Measurements from ENCODE around the gene DEXI.
"Not testable (repeated sequence)": the region's sequence is repeated elsewhere in the genome, so short reads cannot be mapped to it uniquely, and the experiment has no call there.

DEXI gene

DNA sequence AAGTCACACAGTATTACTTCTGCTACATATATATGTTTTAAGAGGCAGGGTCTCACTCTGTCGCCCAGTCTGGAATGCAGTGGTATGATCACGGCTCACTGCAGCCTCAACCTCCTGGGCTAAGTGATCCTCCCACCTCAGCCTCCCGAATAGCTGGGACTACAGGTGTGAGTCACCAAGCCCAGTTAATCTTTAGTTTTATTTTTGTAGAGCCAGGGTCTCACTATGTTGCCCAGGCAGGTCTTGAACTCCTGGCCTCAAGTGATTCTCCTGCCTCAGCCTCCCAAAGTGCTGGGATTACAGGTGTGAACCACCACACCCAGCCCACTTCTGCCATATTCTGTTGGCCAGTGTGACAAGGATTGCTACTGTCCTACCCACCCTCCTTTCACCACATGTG is 17.0 kb downstream of the DEXI start:
- not testable (repeated sequence) for DNase-seq

GRCh38 chr16:10923650-10924214 is 18.5 kb downstream of the DEXI start:
- no peak for DNase-seq

DNA sequence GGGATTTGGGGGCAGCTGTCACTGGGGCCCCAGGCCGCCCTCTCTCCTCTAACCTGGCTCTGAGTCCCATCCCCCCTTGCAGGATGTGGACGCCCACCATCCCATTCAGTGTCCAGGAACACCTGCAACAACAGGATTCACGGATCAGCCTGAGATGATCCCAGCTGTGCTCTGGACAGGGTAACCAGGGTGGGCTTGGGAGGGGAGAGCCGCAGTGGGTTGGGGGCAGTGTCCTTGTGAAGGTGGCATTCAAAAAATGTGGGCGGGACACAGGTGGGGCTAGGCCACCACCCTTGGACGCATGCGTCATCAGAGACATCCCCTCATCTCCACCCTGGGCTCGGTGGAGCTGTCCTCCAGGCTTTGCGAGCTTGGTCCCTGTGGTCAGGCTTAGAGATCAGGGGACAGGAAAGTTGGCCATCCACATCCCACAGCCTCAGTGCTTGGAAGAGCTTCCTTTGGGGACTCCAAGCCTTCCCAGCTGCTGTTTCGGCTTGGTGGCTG is 19.1 kb downstream of the DEXI start:
- no peak for DNase-seq

DNA sequence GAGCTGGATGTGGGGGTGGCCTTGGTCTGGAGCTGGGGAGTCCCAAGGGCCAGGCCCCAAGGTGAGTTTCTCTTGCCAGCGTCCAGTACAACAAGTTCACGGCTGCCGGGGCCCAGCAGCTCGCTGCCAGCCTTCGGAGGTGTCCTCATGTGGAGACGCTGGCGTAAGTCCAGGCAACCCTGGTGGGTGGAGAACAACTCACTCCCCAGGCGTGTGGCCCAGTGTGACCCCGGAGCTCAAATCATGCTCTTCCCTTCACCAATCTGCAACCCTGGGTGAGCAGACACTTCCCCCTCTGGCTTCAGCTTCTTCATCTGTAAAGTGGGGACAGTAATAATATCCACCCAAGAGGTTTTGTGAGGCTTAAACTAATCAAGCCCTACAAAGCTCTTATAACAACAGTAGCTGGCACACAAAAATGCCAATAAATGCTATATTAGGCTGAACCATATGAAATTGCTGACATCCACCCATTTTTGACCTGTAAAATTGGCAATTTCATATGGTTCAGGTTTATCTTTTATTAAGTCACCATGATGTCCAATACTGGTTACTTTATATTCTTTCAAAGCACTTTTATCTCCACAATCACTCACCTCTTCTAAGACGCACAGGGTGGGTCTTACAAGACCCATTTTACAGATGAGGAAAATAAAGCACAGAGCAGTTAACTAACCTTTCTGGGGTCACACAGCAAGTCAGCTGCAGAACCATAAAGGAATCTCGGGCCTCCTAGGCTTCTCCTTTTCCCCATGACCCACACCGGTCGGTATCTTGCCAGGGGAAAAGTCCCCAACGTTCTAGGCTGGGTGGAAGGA is 19.7 kb downstream of the DEXI start:
- DNase-seq: no peak

DNA sequence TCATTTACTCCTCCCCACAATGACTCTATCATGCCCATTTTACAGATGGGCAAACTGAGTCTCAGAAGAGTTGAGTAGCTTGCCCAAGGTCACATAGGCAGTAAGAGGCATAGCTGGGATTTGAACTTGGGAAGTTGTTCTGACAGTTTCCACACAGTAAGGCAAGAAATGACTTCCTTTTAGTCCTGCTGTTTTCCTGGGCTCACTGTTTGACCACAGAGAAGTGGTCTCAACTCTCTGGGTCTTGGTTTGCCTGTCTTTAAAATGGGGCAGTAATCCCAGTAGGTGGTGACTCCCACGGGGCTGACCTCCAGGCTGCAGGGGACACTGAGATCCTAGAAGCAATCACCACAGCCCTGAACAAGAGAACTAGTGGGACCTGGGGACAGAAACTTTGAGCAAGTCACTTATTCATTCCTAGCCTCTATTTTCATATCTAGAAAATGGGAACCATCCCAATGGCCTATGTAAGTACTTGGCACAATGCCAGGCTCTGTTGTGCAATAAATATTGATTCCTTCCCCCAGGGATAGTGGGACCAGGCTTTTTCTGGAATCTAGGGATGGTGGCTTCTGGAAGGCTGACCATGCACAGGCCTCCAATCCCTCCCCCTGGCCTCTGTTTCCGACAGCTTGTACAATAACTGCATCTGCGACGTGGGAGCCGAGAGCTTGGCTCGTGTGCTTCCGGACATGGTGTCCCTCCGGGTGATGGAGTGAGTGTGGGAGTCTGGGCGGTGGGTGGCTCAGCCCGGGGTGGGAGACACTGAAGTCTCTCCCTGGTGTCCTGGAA is 20.5 kb downstream of the DEXI start:
- no peak for DNase-seq

DNA sequence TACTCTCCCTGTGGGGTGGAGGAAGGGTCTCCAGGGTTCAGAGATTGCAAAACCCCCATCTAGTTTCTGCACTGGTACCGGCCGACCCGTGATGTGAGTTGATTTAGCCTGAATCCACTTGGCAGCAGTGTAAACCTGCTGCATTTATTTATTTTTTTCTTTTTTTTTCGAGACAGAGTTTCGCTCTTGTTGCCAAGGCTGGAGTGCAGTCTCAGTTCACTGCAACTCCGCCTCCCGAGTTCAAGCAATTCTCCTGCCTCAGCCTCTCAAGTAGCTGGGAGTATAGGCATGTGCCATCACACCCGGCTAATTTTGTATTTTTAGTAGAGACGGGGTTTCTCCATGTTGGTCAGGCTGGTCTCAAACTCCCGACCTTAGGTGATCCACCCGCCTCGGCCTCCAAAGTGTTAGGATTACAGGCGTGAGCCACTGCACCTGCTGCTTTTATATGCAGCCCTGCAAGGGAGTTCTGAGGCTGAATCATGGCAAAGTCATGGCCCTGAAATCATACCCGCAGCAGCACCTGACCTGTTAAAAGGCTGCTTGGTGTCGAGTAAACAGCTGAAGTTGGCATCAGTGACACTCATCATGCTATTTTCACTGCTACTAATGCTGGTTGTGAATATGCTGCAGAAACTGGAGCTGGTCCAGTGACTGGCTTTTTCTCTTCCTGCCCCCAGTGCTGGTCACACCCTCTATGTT is 21.4 kb downstream of the DEXI start:
- no peak for DNase-seq

DNA sequence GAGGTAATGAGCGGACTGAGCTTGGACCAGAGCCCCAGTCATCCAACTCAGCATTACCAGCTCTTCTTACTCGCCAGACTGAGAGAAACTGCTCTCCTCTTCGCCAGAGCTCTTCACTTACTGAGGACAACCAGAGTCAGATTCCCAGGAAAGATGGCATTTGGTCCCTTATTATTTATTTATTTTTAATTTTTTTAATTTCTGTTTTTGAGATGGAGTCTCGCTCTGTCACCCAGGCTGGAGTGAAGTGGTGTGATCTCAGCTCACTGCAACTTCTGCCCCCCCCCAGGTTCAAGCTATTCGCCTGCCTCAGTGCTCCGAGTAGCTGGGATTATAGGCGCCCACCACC is 23.3 kb downstream of the DEXI start:
- no peak for DNase-seq

- peak; percentile 71 for DNase-seq
Observed at GRCh38 chr16:10918294-10919002, 23.8 kb downstream of the DEXI start.

DNA sequence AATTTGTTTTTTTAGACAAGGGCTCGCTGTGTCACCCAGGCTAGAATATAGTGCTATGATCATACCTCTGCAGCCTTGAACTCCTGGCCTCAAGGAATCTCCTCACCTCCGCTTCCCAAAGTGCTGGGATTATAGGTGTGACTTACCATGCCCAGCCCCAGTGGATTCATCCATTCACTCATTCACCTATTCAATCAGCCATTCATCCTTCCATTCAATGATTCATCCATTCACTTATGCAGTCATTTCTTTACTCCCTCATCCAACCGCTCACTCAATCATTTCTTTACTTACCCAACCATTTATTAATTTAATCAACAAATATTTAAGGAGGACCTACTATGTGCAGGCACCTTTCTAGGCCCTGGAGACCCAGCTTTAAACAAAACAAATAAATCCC is 25.7 kb downstream of the DEXI start:
- no peak for DNase-seq

GRCh38 chr16:10911267-10911666 is 31.0 kb downstream of the DEXI start:
- no peak for DNase-seq

DNA sequence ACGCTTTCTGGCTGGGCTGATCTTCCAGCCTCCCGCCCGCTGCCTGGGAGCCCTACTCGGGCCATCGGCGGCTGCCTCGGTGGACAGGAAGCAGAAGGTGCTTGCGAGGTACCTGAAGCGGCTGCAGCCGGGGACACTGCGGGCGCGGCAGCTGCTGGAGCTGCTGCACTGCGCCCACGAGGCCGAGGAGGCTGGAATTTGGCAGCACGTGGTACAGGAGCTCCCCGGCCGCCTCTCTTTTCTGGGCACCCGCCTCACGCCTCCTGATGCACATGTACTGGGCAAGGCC is 34.6 kb downstream of the DEXI start:
- no peak for DNase-seq

DNA sequence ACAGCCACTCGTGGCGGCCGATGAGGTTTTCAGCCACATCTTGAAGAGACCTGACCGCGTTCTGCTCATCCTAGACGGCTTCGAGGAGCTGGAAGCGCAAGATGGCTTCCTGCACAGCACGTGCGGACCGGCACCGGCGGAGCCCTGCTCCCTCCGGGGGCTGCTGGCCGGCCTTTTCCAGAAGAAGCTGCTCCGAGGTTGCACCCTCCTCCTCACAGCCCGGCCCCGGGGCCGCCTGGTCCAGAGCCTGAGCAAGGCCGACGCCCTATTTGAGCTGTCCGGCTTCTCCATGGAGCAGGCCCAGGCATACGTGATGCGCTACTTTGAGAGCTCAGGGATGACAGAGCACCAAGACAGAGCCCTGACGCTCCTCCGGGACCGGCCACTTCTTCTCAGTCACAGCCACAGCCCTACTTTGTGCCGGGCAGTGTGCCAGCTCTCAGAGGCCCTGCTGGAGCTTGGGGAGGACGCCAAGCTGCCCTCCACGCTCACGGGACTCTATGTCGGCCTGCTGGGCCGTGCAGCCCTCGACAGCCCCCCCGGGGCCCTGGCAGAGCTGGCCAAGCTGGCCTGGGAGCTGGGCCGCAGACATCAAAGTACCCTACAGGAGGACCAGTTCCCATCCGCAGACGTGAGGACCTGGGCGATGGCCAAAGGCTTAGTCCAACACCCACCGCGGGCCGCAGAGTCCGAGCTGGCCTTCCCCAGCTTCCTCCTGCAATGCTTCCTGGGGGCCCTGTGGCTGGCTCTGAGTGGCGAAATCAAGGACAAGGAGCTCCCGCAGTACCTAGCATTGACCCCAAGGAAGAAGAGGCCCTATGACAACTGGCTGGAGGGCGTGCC is 35.1 kb downstream of the DEXI start:
- no peak for DNase-seq

- DNase-seq: no peak
Observed at GRCh38 chr16:10906482-10906881, 35.8 kb downstream of the DEXI start.

GRCh38 chr16:10902999-10903398 is 39.3 kb downstream of the DEXI start:
- DNase-seq: no peak

- DNase-seq: no peak
Observed at GRCh38 chr16:10897134-10897533, 45.1 kb downstream of the DEXI start.

DNA sequence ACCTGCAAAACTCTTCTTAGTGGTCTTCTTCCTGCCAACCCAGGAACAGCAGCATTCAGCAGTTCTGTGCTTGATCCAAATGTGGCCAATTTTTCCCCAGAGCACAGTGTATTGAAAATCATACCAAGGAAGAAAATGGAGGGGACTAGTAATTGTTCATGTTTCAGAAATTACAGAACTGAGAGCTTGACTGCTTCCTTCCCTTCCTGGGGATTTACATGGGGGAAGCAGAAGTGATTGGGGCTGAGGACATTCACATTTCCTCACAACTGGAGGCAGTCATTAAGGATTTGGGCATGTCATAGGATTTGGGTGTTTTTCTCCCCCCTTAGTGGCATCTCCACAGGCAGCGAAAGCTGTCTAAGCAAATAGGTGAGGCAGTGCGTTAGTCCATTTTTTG is 45.5 kb downstream of the DEXI start:
- DNase-seq: no peak

DNA sequence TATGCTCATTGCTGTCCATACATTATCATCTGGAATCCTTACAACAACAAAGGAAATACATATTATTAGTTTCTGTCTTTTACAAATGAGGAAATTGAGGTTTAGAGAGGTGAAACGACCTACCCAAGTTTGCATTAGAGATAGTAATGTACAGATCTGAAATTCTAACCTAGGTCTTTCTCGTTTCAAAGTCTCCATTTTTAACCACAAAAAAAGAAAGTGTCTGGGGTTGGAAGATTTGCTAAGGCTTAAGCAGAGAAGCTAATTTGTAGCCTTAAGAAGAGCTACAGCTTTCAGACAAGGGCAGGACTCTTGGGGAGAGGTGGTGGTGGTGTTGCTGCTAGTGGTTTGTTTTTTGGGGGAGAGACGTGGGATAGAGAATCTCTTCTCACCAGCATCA is 46.1 kb downstream of the DEXI start:
- no peak for DNase-seq

- no peak for DNase-seq
Observed at GRCh38 chr16:10895053-10895946, 47.0 kb downstream of the DEXI start.

DNA sequence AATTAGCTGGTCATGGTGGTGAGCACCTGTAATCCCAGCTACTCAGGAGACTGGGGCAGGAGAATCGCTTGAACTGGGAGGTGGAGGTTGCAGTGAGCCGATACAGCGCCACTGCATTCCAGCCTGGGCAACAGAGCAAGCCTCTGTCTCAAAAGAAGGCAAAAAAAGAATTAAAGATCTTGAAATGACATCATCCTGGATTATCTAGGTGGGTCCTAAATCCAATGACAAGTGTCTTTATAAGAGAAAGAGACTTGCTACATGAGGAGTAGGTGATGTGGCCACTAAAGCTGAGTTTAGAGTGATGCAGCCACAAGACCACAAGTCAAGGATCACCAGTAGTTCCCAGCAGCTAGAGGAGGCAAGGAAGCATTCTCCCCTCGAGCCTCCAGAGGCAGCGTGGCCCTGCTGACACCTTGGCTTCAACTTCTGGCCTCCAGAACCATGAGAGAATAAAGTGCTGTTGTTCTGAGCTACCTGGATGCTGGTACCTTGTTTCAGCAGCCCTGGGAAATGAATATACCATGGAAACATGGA is 49.4 kb downstream of the DEXI start:
- no peak for DNase-seq

DNA sequence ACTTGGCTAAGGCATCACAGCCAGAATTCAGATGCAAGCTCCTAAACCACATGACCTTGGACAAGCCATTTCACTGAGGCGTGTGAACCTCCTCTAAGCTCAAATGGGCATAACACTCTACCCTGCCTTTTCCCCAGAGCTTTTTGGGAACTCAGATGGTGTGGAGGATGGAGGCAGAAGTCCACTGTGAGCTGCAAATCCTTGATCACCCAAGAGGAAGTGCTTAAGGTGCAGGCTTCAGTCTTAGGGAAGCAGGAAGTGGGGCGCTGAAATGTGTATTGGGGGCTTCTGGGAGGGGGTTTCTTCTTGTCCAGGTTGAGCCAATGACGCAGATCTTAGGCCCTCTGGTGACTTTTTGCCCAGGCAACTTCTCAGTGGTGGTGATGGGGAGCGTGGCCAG is 52.4 kb downstream of the DEXI start:
- no peak for DNase-seq

All from NCI-H226 (cell line).